Karpas-422 (cell line): ENCODE data around the gene SEMA5A. TPM values are rescaled to one million over a fixed set of nuclear protein-coding genes. Genes with fewer than 3 reads are reported as not detected.

ENCODE experiments used
- DNase-seq: peaks from one replicate; pipeline ENCODE4 v3.0.0-alpha.2; 2015
- H2AFZ ChIP-seq: fragments of 200-600 bp; sonication (generic); 2 replicates; pipeline ENCODE4 v1.6.1; 2014; ENCODE audit warnings: antibody characterized with exemption, low read length, mixed read lengths
- H3K27ac ChIP-seq: fragments of 200-600 bp; sonication (generic); 2 replicates; pipeline ENCODE4 v1.5.1; 2014; ENCODE audit warnings: mild to moderate bottlenecking, low read length, moderate library complexity
- H3K27me3 ChIP-seq: fragments of 200-600 bp; sonication (generic); 2 replicates; pipeline ENCODE4 v1.6.1; 2014; ENCODE audit warnings: low read length, mixed read lengths
- H3K36me3 ChIP-seq: fragments of 200-600 bp; sonication (generic); 2 replicates; pipeline ENCODE4 v1.6.1; 2014; ENCODE audit warnings: low read length, mixed read lengths; ENCODE audit not compliant: insufficient read depth
- H3K4me1 ChIP-seq: fragments of 200-600 bp; sonication (generic); 2 replicates; pipeline ENCODE4 v1.6.1; 2014; ENCODE audit warnings: mild to moderate bottlenecking, low read length, mixed read lengths
- H3K4me2 ChIP-seq: fragments of 200-600 bp; sonication (generic); 2 replicates; pipeline ENCODE4 v1.6.1; 2014; ENCODE audit warnings: low read length, low read depth, mild to moderate bottlenecking; ENCODE audit not compliant: poor library complexity, severe bottlenecking
- H3K4me3 ChIP-seq: fragments of 200-600 bp; sonication (generic); 2 replicates; pipeline ENCODE4 v1.5.1; 2014; ENCODE audit warnings: mild to moderate bottlenecking, antibody characterized with exemption, low read length, mixed read lengths
- H3K79me2 ChIP-seq: fragments of 200-600 bp; sonication (generic); 2 replicates; pipeline ENCODE4 v1.6.1; 2014; ENCODE audit warnings: mild to moderate bottlenecking, low read length, mixed read lengths
- H3K9ac ChIP-seq: fragments of 200-600 bp; sonication (generic); 2 replicates; pipeline ENCODE4 v1.6.0; 2014; ENCODE audit warnings: low read length
- H3K9me2 ChIP-seq: fragments of 200-600 bp; sonication (generic), shearing (Covaris generic); replicated peaks from 2 replicates; pipeline ENCODE4 v1.6.0; 2014; ENCODE audit warnings: mild to moderate bottlenecking, low read length, moderate library complexity; ENCODE audit not compliant: insufficient read depth
- H3K9me3 ChIP-seq: fragments of 300-700, 200-600 bp; sonication (generic); 2 replicates; pipeline ENCODE4 v1.6.1; 2014; ENCODE audit warnings: low read length, mixed read lengths
- H4K20me1 ChIP-seq: fragments of 200-600 bp; sonication (generic); 2 replicates; pipeline ENCODE4 v1.6.1; 2014; ENCODE audit warnings: mild to moderate bottlenecking, antibody characterized with exemption, low read length, low read depth; ENCODE audit not compliant: insufficient read depth
- total RNA-seq: library from RNA; depleted of rRNA; stranded (reverse); fragments of >200 nt; shearing (Covaris generic); gene quantifications from 2 replicates; pipeline ENCODE4 v1.2.3, GENCODE V29; 2014; ENCODE audit warnings: low replicate concordance

The SEMA5A gene
- total RNA-seq, 1 experiment from 2014 or later: not detected

- Histone ChIP-seq H3K4me3 (no peak overlapping the region), H3K27me3 (no peaks in the 10 kb centered on the region), H3K79me2 (no peaks in the 10 kb centered on the region), H3K4me2 (no peak overlapping the region), H3K9me2 (no peaks in the 10 kb centered on the region), H3K9ac (no peak overlapping the region), H3K9me3 (no peaks in the 10 kb centered on the region), H4K20me1 (no peaks in the 10 kb centered on the region), H3K4me1 (no peaks in the 10 kb centered on the region), H3K36me3 (no peaks in the 10 kb centered on the region), H2AFZ (no peak overlapping the region), H3K27ac (no peak overlapping the region)
- no peak for DNase-seq
These were observed 395.9 kb downstream of the SEMA5A start for GRCh38 chr5:9149988-9150387.

DNA sequence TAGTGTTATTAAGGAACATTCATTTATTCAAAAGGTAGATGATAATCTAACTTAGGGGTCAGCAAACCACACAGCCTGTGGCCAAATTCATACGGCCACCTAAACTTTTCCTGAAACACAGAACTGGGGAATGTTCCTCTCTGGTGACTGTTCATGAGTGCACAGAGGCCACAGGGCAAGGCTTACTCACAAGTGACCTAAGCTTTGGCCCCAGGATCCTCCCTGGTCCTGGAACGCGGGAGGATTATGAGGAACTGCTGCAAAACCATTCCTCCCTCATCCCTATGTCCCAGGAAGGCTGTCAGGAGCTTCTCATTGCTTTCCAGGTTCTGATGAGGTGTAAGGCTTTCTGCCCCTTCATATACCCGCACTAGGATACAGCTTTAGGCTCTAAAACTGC, 397.6 kb downstream of the SEMA5A start:
- no peak overlapping the region for H2AFZ ChIP-seq
- no peak overlapping the region for H3K27ac ChIP-seq
- no peak overlapping the region for H3K4me2 ChIP-seq
- DNase-seq: no peak
- no peaks in the 10 kb centered on the region for H3K79me2 ChIP-seq
- no peak overlapping the region for H3K4me3 ChIP-seq
- no peaks in the 10 kb centered on the region for H3K4me1 ChIP-seq
- H3K9me3 ChIP-seq: no peaks in the 10 kb centered on the region
- no peaks in the 10 kb centered on the region for H3K9me2 ChIP-seq
- H3K9ac ChIP-seq: no peak overlapping the region
- no peaks in the 10 kb centered on the region for H4K20me1 ChIP-seq
- no peaks in the 10 kb centered on the region for H3K36me3 ChIP-seq
- H3K27me3 ChIP-seq: no peaks in the 10 kb centered on the region

DNA sequence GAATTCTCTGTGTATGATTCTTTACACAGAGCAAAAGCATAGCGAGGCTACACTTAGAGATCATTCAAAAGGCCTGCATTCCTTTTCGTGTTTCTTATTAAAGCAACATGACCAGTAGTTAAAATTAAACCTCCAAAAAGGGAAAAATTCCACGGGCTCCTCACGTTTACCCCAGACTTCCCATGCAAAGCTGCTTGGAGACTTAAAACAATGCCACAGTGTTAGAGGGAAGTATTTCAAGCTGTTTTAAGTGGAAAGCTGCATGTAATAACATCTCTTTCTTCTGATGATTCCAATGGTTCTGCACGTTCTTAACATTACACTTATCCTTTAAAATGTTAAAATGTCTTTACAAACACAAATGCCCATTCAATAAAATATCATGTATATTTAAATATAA, 405.2 kb downstream of the SEMA5A start:
- Histone ChIP-seq H3K9ac (no peak overlapping the region), H4K20me1 (no peaks in the 10 kb centered on the region), H3K27ac (no peak overlapping the region), H3K4me3 (no peak overlapping the region), H3K4me1 (no peaks in the 10 kb centered on the region), H3K36me3 (no peaks in the 10 kb centered on the region), H3K9me3 (peaks cover 5% of the 10 kb centered on the region; the same call in 1 of the 2 replicates), H2AFZ (no peak overlapping the region), H3K9me2 (no peaks in the 10 kb centered on the region), H3K79me2 (no peaks in the 10 kb centered on the region), H3K27me3 (no peaks in the 10 kb centered on the region), H3K4me2 (no peak overlapping the region)
- DNase-seq: no peak

GRCh38 chr5:9140202-9140601, 405.7 kb downstream of the SEMA5A start:
- H3K4me3 ChIP-seq: no peak overlapping the region
- no peaks in the 10 kb centered on the region for H3K79me2 ChIP-seq
- H4K20me1 ChIP-seq: no peaks in the 10 kb centered on the region
- peaks cover 5% of the 10 kb centered on the region; the same call in 1 of the 2 replicates for H3K9me3 ChIP-seq
- H2AFZ ChIP-seq: no peak overlapping the region
- H3K27ac ChIP-seq: no peak overlapping the region
- H3K4me1 ChIP-seq: no peaks in the 10 kb centered on the region
- H3K36me3 ChIP-seq: no peaks in the 10 kb centered on the region
- no peaks in the 10 kb centered on the region for H3K9me2 ChIP-seq
- DNase-seq: no peak
- no peaks in the 10 kb centered on the region for H3K27me3 ChIP-seq
- no peak overlapping the region for H3K4me2 ChIP-seq
- H3K9ac ChIP-seq: no peak overlapping the region

DNA sequence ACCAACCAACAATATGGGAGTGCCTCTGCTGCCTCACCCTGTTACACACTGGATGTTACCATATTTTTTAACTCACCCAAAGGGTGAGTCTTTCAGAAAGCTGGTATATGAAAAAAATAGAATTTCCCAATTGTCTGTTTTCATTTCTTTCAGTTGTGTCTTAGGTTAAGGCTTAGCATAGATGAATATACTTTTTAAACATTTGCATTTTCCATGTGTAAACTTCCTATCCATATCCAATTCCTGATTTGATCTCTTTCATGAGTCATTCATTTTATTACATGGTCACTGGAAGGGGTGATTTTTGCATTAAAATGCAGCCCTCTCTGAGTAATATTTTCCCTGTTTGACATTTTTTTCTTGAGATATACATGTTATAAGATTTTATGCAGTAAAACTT, 406.5 kb downstream of the SEMA5A start:
- no peaks in the 10 kb centered on the region for H4K20me1 ChIP-seq
- H3K4me3 ChIP-seq: no peak overlapping the region
- no peak overlapping the region for H3K27ac ChIP-seq
- H3K4me1 ChIP-seq: no peaks in the 10 kb centered on the region
- H3K27me3 ChIP-seq: no peaks in the 10 kb centered on the region
- no peak overlapping the region for H2AFZ ChIP-seq
- H3K9ac ChIP-seq: no peak overlapping the region
- H3K79me2 ChIP-seq: no peaks in the 10 kb centered on the region
- no peaks in the 10 kb centered on the region for H3K36me3 ChIP-seq
- H3K4me2 ChIP-seq: no peak overlapping the region
- no peak for DNase-seq
- H3K9me3 ChIP-seq: peaks cover 5% of the 10 kb centered on the region; the same call in 1 of the 2 replicates
- no peaks in the 10 kb centered on the region for H3K9me2 ChIP-seq

DNA sequence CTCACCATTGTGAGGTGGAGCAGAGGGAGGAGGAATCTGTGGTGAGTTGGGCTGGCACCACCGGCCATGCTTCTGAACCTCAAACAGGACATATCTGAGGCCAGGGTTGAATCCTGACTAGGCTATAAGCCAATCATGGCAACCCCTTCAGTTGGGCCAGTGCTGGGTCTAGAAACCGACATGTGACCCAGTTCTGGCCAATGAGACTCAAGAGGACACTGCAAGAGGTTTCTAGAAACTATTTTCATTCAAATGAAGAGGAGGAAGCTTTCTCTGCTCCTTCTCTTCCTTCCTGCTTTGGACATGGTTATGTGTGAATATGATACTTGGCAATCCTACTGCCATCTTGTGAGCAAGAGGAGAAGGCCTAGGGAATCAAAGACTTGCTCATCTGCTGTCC, 417.7 kb downstream of the SEMA5A start:
- Histone ChIP-seq H3K4me2 (no peak overlapping the region), H4K20me1 (no peaks in the 10 kb centered on the region), H3K9me3 (peaks cover 21% of the 10 kb centered on the region; the same call in 1 of the 2 replicates), H3K4me1 (no peaks in the 10 kb centered on the region), H3K4me3 (no peak overlapping the region), H2AFZ (no peak overlapping the region), H3K27ac (no peak overlapping the region), H3K9me2 (no peaks in the 10 kb centered on the region), H3K27me3 (no peaks in the 10 kb centered on the region), H3K9ac (no peak overlapping the region), H3K36me3 (no peaks in the 10 kb centered on the region), H3K79me2 (no peaks in the 10 kb centered on the region)
- DNase-seq: no peak

DNA sequence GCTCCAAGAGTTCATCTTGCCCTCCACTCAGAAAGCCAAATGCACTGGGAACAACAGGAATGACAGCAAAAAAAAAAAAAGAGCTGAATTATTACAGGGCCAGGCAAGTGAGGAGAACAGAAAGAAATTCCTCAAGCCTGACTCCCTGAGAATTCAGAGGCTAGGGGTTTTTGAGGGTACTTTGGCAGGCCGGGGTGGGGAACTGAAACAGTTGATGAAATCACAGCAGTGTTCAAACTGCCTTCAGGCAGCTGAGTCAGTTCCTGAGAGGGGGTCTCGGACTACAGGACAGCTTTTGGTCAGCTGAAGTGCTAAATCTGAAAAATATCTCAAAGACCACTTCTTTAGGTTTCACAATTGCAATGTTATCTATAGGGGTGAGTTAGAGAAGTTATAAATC, 419.4 kb downstream of the SEMA5A start:
- Histone ChIP-seq H2AFZ (no peak overlapping the region), H3K4me3 (no peak overlapping the region), H3K9ac (no peak overlapping the region), H3K4me1 (no peaks in the 10 kb centered on the region), H3K4me2 (no peak overlapping the region), H3K27me3 (no peaks in the 10 kb centered on the region), H3K9me2 (no peaks in the 10 kb centered on the region), H3K9me3 (peaks cover 17% of the 10 kb centered on the region; the same call in 1 of the 2 replicates), H4K20me1 (no peaks in the 10 kb centered on the region), H3K79me2 (no peaks in the 10 kb centered on the region), H3K27ac (no peak overlapping the region), H3K36me3 (no peaks in the 10 kb centered on the region)
- DNase-seq: no peak

DNA sequence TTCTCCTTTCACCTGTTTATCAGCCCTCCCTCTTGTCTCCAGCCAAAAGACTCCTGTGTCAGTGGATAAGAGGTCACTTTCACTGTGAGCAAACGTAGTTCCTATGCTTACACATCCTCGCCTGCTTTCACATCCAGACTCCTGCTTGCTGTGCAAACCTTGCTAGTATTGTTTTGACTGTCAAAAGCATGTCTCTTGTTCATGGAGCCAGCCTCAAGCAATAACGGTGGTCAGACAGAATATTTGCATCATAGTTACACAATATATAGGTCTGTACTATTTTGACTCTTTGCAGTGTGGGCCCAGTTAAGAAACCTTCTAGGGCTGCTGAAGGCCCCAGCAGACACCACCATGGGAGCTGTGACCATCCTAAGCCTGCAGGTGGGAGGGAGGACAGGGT, 420.0 kb downstream of the SEMA5A start:
- peaks cover 16% of the 10 kb centered on the region; the same call in 1 of the 2 replicates for H3K9me3 ChIP-seq

GRCh38 chr5:9124838-9125237, 421.0 kb downstream of the SEMA5A start:
- Histone ChIP-seq H2AFZ (no peak overlapping the region), H3K4me2 (no peak overlapping the region), H3K79me2 (no peaks in the 10 kb centered on the region), H3K9ac (no peak overlapping the region), H3K9me2 (no peaks in the 10 kb centered on the region), H3K27ac (no peak overlapping the region), H3K27me3 (no peaks in the 10 kb centered on the region), H3K9me3 (peaks cover 7% of the 10 kb centered on the region; the same call in 1 of the 2 replicates), H4K20me1 (no peaks in the 10 kb centered on the region), H3K4me3 (no peak overlapping the region), H3K4me1 (no peaks in the 10 kb centered on the region), H3K36me3 (no peaks in the 10 kb centered on the region)
- DNase-seq: no peak

More for the DNA sequence above, 420.0 kb downstream of the SEMA5A start:
- Histone ChIP-seq H3K27ac (no peak overlapping the region), H3K9me2 (no peaks in the 10 kb centered on the region), H3K9ac (no peak overlapping the region), H3K36me3 (no peaks in the 10 kb centered on the region), H3K79me2 (no peaks in the 10 kb centered on the region), H3K4me3 (no peak overlapping the region), H3K4me2 (no peak overlapping the region), H3K27me3 (no peaks in the 10 kb centered on the region), H2AFZ (no peak overlapping the region), H3K4me1 (no peaks in the 10 kb centered on the region), H4K20me1 (no peaks in the 10 kb centered on the region)
- no peak for DNase-seq
